K562 (cell line): Measurements from ENCODE around the gene DYRK1B. TPM values are rescaled to one million over a fixed set of nuclear protein-coding genes. Genes with fewer than 3 reads are reported as not detected.

Source experiments
- CSDE1 ChIP-seq, 2 experiments: fragments of 450-650 bp; IDR thresholded peaks; 2 replicates each; pipeline ENCODE4 v1.6.1; 2016; ENCODE audit warnings: mild to moderate bottlenecking in 1 of 2
- ELF4 ChIP-seq: fragments of 450-650 bp; formaldehyde crosslinking; IDR thresholded peaks from 2 replicates; pipeline ENCODE4 v1.4.0; 2022; ENCODE audit warnings: missing genetic modification characterization
- ETV6 ChIP-seq, 3 experiments: fragments of 150-350 bp in 1 of 3; sonication (generic) in 1 of 3; formaldehyde crosslinking in 1 of 3; IDR thresholded peaks; 2 replicates each; pipeline versions ENCODE4 v1.6.1 to v1.8.0; 2014 to 2022; ENCODE audit warnings: borderline replicate concordance in 2 of 3, low read depth in 2 of 3, antibody characterized with exemption in 1 of 3, low read length in 1 of 3, mild to moderate bottlenecking in 1 of 3, missing genetic modification reagents in 1 of 3
- FOXK1 ChIP-seq: sonication (generic); formaldehyde crosslinking; IDR thresholded peaks from 2 replicates; pipeline ENCODE4 v1.8.0; 2022; ENCODE audit warnings: missing genetic modification reagents, mild to moderate bottlenecking, borderline replicate concordance
- HLTF ChIP-seq: fragments of 450-650 bp; IDR thresholded peaks from 2 replicates; pipeline ENCODE4 v1.6.1; 2016
- KAT7 ChIP-seq: sonication (generic); formaldehyde crosslinking; IDR thresholded peaks from 2 replicates; pipeline ENCODE4 v1.8.0; 2022; ENCODE audit warnings: missing genetic modification reagents, mild to moderate bottlenecking, borderline replicate concordance
- PHB ChIP-seq: fragments of 250-450 bp; sonication (Bioruptor Pico); IDR thresholded peaks from 2 replicates; pipeline ENCODE4 v1.5.0; 2021
- RB1 ChIP-seq: fragments of 450-650 bp; IDR thresholded peaks from 2 replicates; pipeline ENCODE4 v1.6.1; 2017; ENCODE audit warnings: low read depth, mild to moderate bottlenecking
- RFX1 ChIP-seq: fragments of 450-650 bp; IDR thresholded peaks from 2 replicates; pipeline ENCODE4 v1.6.1; 2016; ENCODE audit warnings: mild to moderate bottlenecking, moderate library complexity
- SMARCA4 ChIP-seq: fragments of 450-650 bp; IDR thresholded peaks from 2 replicates; pipeline ENCODE4 v1.6.1; 2016
- STAT5B ChIP-seq: fragments of 250-450 bp; sonication (Bioruptor Pico); IDR thresholded peaks from 2 replicates; pipeline ENCODE4 v1.8.0; 2021; ENCODE audit warnings: mild to moderate bottlenecking, inconsistent platforms
- ZNF212 ChIP-seq: fragments of 450-650 bp; formaldehyde crosslinking; IDR thresholded peaks from 2 replicates; pipeline ENCODE4 v1.4.0; 2020; ENCODE audit warnings: mild to moderate bottlenecking
- polyA plus RNA-seq, 8 experiments: library from polyadenylated mRNA; depleted of rRNA in 4 of 8; stranded (reverse) in 5 of 8; unstranded in 3 of 8; fragments of >200 nt; fragmentation: Nextera tagmentation in 2 of 8; fragmentation: Illumina TruSeq in 1 of 8; extraction: Ambion mirVana in 2 of 8; extraction: Trizol in 1 of 8; gene quantifications; 2 replicates each; pipeline versions ENCODE4 v1.2.1 to v1.2.3, GENCODE V29; 2011 to 2014; ENCODE audit warnings: inconsistent platforms in 1 of 8, missing spikeins in 1 of 8
- total RNA-seq, 7 experiments: library from RNA; depleted of rRNA in 6 of 7; stranded (reverse); fragments of >200 nt in 6 of 7; fragmentation: Illumina TruSeq in 2 of 7; extraction: Trizol in 2 of 7; gene quantifications; 2 replicates each; pipeline versions ENCODE4 v1.2.1 to v1.2.3, GENCODE V29; 2011 to 2021; ENCODE audit warnings: low replicate concordance in 1 of 7
- TF ChIP-seq, protein P1 (sequence below): fragments of 450-650 bp; IDR thresholded peaks from 2 replicates; pipeline ENCODE4 v1.7.1; 2018; ENCODE audit warnings: mild to moderate bottlenecking, low read depth; ENCODE audit not compliant: partially characterized antibody
- TF ChIP-seq, protein P2 (sequence below): fragments of 450-650 bp; IDR thresholded peaks from 2 replicates; pipeline ENCODE4 v1.6.1; 2017; ENCODE audit warnings: mild to moderate bottlenecking, moderate library complexity
- TF ChIP-seq, protein P3 (sequence below): sonication (generic); formaldehyde crosslinking; IDR thresholded peaks from 2 replicates; pipeline ENCODE4 v1.8.0; 2023; ENCODE audit warnings: mild to moderate bottlenecking, missing genetic modification reagents
- TF ChIP-seq, protein P4 (sequence below): fragments of 450-650 bp; IDR thresholded peaks from one replicate; pipeline ENCODE4 v1.6.1; 2018; ENCODE audit warnings: mild to moderate bottlenecking, moderate library complexity; ENCODE audit not compliant: partially characterized antibody

The DYRK1B gene
- total and polyA plus RNA-seq, 9 of the 15 experiments (the other 6 are each of a cell fraction or from before 2014, with no cell fraction given): 0.91 to 5.2 (median 1.5) TPM; not detected in 2

DNA sequence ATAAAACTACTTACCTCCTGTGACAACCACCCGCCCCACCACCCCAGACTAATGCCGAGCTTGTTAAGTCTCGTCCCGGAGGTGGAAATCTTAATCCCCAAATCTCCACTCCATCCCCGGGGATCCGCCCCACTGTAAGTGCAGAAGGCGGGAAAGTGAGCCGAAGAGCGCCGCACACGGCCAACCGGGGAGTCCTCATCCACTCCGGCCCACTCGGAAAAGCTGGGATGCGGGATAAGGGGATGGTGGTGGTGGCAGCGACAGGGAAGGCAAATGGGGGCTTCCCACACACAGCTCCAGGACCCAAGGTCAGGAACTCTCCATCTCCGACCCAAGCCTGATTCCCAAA, 11.6 kb upstream of the DYRK1B start (continued):
- TF ChIP-seq PHB (no peak), SMARCA4 (no peak), KAT7 (peak; percentile 65; the same call in 1 of the 2 replicates), HLTF (no peak), STAT5B (CRISPR knock-in tag) (no peak), RFX1 (no peak), CSDE1 (IDR thresholded peaks at IDR 0.05) (no peak), FOXK1 (CRISPR knock-in tag) (0 out of 2 replicates have a peak, but pooled peaks have one; percentile 20), ELF4 (CRISPR knock-in tag) (no peak), ETV6 (IDR thresholded peaks at IDR 0.05; ENCODE audit: borderline replicate concordance in 1 of 2, low read depth in 2 of 2, low read length in 1 of 2) (no peak), ETV6 (CRISPR knock-in tag; IDR thresholded peaks at IDR 0.05; ENCODE audit: borderline replicate concordance) (no peak), RB1 (peak; percentile 97), ZNF212 (CRISPR knock-in tag) (no peak)
- TF ChIP-seq, protein P1, sequence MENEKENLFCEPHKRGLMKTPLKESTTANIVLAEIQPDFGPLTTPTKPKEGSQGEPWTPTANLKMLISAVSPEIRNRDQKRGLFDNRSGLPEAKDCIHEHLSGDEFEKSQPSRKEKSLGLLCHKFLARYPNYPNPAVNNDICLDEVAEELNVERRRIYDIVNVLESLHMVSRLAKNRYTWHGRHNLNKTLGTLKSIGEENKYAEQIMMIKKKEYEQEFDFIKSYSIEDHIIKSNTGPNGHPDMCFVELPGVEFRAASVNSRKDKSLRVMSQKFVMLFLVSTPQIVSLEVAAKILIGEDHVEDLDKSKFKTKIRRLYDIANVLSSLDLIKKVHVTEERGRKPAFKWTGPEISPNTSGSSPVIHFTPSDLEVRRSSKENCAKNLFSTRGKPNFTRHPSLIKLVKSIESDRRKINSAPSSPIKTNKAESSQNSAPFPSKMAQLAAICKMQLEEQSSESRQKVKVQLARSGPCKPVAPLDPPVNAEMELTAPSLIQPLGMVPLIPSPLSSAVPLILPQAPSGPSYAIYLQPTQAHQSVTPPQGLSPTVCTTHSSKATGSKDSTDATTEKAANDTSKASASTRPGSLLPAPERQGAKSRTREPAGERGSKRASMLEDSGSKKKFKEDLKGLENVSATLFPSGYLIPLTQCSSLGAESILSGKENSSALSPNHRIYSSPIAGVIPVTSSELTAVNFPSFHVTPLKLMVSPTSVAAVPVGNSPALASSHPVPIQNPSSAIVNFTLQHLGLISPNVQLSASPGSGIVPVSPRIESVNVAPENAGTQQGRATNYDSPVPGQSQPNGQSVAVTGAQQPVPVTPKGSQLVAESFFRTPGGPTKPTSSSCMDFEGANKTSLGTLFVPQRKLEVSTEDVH: peak; percentile 94
- TF ChIP-seq, protein P2, sequence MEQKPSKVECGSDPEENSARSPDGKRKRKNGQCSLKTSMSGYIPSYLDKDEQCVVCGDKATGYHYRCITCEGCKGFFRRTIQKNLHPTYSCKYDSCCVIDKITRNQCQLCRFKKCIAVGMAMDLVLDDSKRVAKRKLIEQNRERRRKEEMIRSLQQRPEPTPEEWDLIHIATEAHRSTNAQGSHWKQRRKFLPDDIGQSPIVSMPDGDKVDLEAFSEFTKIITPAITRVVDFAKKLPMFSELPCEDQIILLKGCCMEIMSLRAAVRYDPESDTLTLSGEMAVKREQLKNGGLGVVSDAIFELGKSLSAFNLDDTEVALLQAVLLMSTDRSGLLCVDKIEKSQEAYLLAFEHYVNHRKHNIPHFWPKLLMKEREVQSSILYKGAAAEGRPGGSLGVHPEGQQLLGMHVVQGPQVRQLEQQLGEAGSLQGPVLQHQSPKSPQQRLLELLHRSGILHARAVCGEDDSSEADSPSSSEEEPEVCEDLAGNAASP: no peak
- TF ChIP-seq, protein P3, sequence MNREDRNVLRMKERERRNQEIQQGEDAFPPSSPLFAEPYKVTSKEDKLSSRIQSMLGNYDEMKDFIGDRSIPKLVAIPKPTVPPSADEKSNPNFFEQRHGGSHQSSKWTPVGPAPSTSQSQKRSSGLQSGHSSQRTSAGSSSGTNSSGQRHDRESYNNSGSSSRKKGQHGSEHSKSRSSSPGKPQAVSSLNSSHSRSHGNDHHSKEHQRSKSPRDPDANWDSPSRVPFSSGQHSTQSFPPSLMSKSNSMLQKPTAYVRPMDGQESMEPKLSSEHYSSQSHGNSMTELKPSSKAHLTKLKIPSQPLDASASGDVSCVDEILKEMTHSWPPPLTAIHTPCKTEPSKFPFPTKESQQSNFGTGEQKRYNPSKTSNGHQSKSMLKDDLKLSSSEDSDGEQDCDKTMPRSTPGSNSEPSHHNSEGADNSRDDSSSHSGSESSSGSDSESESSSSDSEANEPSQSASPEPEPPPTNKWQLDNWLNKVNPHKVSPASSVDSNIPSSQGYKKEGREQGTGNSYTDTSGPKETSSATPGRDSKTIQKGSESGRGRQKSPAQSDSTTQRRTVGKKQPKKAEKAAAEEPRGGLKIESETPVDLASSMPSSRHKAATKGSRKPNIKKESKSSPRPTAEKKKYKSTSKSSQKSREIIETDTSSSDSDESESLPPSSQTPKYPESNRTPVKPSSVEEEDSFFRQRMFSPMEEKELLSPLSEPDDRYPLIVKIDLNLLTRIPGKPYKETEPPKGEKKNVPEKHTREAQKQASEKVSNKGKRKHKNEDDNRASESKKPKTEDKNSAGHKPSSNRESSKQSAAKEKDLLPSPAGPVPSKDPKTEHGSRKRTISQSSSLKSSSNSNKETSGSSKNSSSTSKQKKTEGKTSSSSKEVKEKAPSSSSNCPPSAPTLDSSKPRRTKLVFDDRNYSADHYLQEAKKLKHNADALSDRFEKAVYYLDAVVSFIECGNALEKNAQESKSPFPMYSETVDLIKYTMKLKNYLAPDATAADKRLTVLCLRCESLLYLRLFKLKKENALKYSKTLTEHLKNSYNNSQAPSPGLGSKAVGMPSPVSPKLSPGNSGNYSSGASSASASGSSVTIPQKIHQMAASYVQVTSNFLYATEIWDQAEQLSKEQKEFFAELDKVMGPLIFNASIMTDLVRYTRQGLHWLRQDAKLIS (CRISPR knock-in tag): peak; percentile 41; the same call in 1 of the 2 replicates
- TF ChIP-seq, protein P4, sequence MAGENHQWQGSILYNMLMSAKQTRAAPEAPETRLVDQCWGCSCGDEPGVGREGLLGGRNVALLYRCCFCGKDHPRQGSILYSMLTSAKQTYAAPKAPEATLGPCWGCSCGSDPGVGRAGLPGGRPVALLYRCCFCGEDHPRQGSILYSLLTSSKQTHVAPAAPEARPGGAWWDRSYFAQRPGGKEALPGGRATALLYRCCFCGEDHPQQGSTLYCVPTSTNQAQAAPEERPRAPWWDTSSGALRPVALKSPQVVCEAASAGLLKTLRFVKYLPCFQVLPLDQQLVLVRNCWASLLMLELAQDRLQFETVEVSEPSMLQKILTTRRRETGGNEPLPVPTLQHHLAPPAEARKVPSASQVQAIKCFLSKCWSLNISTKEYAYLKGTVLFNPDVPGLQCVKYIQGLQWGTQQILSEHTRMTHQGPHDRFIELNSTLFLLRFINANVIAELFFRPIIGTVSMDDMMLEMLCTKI: no peak
